Activated naive CD8-positive, alpha-beta T cell treated with anti-CD3 and anti-CD28 coated beads, Interleukin-2, amount 10 ng/mL, durations not matched to agents 7 days and 5 days (primary cell): ENCODE measurements around the gene KIRREL2. TPM values are rescaled to one million over a fixed set of nuclear protein-coding genes. Genes with fewer than 3 reads are reported as not detected.

Source experiments
- ATAC-seq: fragments of 150-1000 bp; cut with Tn5 transposase; one replicate; pipeline ENCODE4 v1.10.0; 2021; ENCODE audit warnings: low read depth, moderate library complexity
- POLR2A ChIA-PET: fragments of 350-600 bp; sonication (Branson Sonifier 250); formaldehyde crosslinking; loops from one replicate; lab custom pipeline; 2021; ENCODE audit warnings: antibody characterized with exemption; lab: Charles Lee
- DNase-seq: peaks from one replicate; pipeline ENCODE4 v3.0.0; 2021
- H3K27ac Mint-ChIP-seq: one replicate; pipeline ENCODE4 v1.8.0; 2022; ENCODE audit warnings: mild to moderate bottlenecking, mixed read lengths
- H3K27me3 Mint-ChIP-seq: one replicate; pipeline ENCODE4 v1.8.0; 2022; ENCODE audit warnings: mild to moderate bottlenecking, moderate library complexity, mixed read lengths
- H3K36me3 Mint-ChIP-seq: one replicate; pipeline ENCODE4 v1.8.0; 2021; ENCODE audit warnings: mild to moderate bottlenecking, mixed read lengths
- H3K4me1 Mint-ChIP-seq: one replicate; pipeline ENCODE4 v1.8.0; 2021; ENCODE audit warnings: mixed read lengths
- H3K4me3 Mint-ChIP-seq: one replicate; pipeline ENCODE4 v1.8.0; 2022; ENCODE audit warnings: mild to moderate bottlenecking, moderate library complexity, mixed read lengths
- H3K9me3 Mint-ChIP-seq: one replicate; pipeline ENCODE4 v1.8.0; 2021; ENCODE audit warnings: mixed read lengths
- total RNA-seq, 2 experiments: library from RNA; stranded (reverse); gene quantifications; one replicate each; pipeline ENCODE4 v1.2.3, GENCODE V29; 2021

The KIRREL2 gene
- 1 to 10 TPM; 2.9 to 3.0 TPM for total RNA-seq

GRCh38 chr19:35856546-35857149 lies at the start of gene KIRREL2:
Gene KIRREL2 (plus strand): TSS chr19:35856911. CDS start chr19:35857120, 209 bp downstream.
- peak within 1 kb of the TSS; percentile 64 for H3K27ac Mint-ChIP-seq
- POLR2A ChIA-PET: interaction anchor here (0.8 kb wide), 1 partner anchor 138 kb away, joined by 3 read pairs; no protein-coding TSS in a partner anchor
- no peaks in the 10 kb centered on the region for H3K9me3 Mint-ChIP-seq
- peaks cover 5% of the 10 kb centered on the region for H3K4me1 Mint-ChIP-seq
- no peaks in the 10 kb centered on the region for H3K36me3 Mint-ChIP-seq
- ATAC-seq (peak; percentile 64), DNase-seq (peak; percentile 74)
- peaks cover 64% of the 10 kb centered on the region for H3K27me3 Mint-ChIP-seq
- H3K4me3 Mint-ChIP-seq: peak within 1 kb of the TSS; percentile 86

- Mint-ChIP-seq H3K27ac (no peak overlapping the region), H3K27me3 (peaks cover 13% of the 10 kb centered on the region), H3K36me3 (no peaks in the 10 kb centered on the region), H3K4me3 (no peak overlapping the region), H3K4me1 (peaks cover 9% of the 10 kb centered on the region), H3K9me3 (no peaks in the 10 kb centered on the region)
- POLR2A ChIA-PET: no interaction called here
- ATAC-seq: no peak
- DNase-seq: no peak
Observed at GRCh38 chr19:35807633-35808032, 49.1 kb upstream of the KIRREL2 start.

GRCh38 chr19:35811317-35812219 lies 45.1 kb upstream of the KIRREL2 start:
- Mint-ChIP-seq H3K9me3 (no peaks in the 10 kb centered on the region), H3K27me3 (peaks cover 21% of the 10 kb centered on the region), H3K4me1 (no peaks in the 10 kb centered on the region), H3K4me3 (no peak overlapping the region), H3K36me3 (no peaks in the 10 kb centered on the region), H3K27ac (no peak overlapping the region)
- no peak for DNase-seq
- ATAC-seq: no peak
- POLR2A ChIA-PET: no interaction called here

- Mint-ChIP-seq H3K4me1 (no peaks in the 10 kb centered on the region), H3K9me3 (no peaks in the 10 kb centered on the region), H3K36me3 (no peaks in the 10 kb centered on the region), H3K27me3 (peaks cover 22% of the 10 kb centered on the region), H3K27ac (no peak within 1 kb of the TSS), H3K4me3 (no peak within 1 kb of the TSS)
- no peak for ATAC-seq
- POLR2A ChIA-PET: no interaction called here
- no peak for DNase-seq
Observed at GRCh38 chr19:35812220-35813042, 44.3 kb upstream of the KIRREL2 start, which contains the start of gene PRODH2. Gene PRODH2 (minus strand): TSS chr19:35812845. CDS start chr19:35812805, 40 bp downstream.

- no peak for ATAC-seq
- no peaks in the 10 kb centered on the region for H3K4me1 Mint-ChIP-seq
- H3K4me3 Mint-ChIP-seq: no peak overlapping the region
- no peaks in the 10 kb centered on the region for H3K36me3 Mint-ChIP-seq
- H3K27ac Mint-ChIP-seq: no peak overlapping the region
- DNase-seq: no peak
- POLR2A ChIA-PET: no interaction called here
- H3K9me3 Mint-ChIP-seq: no peaks in the 10 kb centered on the region
- H3K27me3 Mint-ChIP-seq: peaks cover 25% of the 10 kb centered on the region
Observed at GRCh38 chr19:35813043-35813890, 43.4 kb upstream of the KIRREL2 start.

GRCh38 chr19:35816262-35816661 lies 40.4 kb upstream of the KIRREL2 start:
- H3K27ac Mint-ChIP-seq: no peak overlapping the region
- no peaks in the 10 kb centered on the region for H3K36me3 Mint-ChIP-seq
- POLR2A ChIA-PET: no interaction called here
- peaks cover 5% of the 10 kb centered on the region for H3K4me1 Mint-ChIP-seq
- no peak overlapping the region for H3K4me3 Mint-ChIP-seq
- peaks cover 19% of the 10 kb centered on the region for H3K27me3 Mint-ChIP-seq
- DNase-seq: no peak
- no peaks in the 10 kb centered on the region for H3K9me3 Mint-ChIP-seq
- ATAC-seq: no peak

GRCh38 chr19:35816846-35817245 lies 39.9 kb upstream of the KIRREL2 start:
- Mint-ChIP-seq H3K27ac (no peak overlapping the region), H3K9me3 (no peaks in the 10 kb centered on the region), H3K4me3 (no peak overlapping the region), H3K4me1 (peaks cover 5% of the 10 kb centered on the region), H3K27me3 (peaks cover 19% of the 10 kb centered on the region), H3K36me3 (no peaks in the 10 kb centered on the region)
- DNase-seq (no peak), ATAC-seq (no peak)
- POLR2A ChIA-PET: no interaction called here

GRCh38 chr19:35818445-35818844 lies 38.3 kb upstream of the KIRREL2 start:
- DNase-seq (no peak), ATAC-seq (no peak)
- POLR2A ChIA-PET: interaction anchor here (0.7 kb wide), 2 partner anchors 170 to 259 kb away, joined by 3 read pairs; partner anchors contain the start of gene COX6B1
- H3K27ac Mint-ChIP-seq: no peak overlapping the region
- H3K36me3 Mint-ChIP-seq: no peaks in the 10 kb centered on the region
- no peak overlapping the region for H3K4me3 Mint-ChIP-seq
- peaks cover 7% of the 10 kb centered on the region for H3K4me1 Mint-ChIP-seq
- no peaks in the 10 kb centered on the region for H3K9me3 Mint-ChIP-seq
- peaks cover 27% of the 10 kb centered on the region for H3K27me3 Mint-ChIP-seq

- ATAC-seq: no peak
- POLR2A ChIA-PET: no interaction called here
Observed at GRCh38 chr19:35822579-35822978, 34.1 kb upstream of the KIRREL2 start.

GRCh38 chr19:35824150-35824549 lies 32.6 kb upstream of the KIRREL2 start:
- ATAC-seq (no peak), DNase-seq (no peak)
- POLR2A ChIA-PET: no interaction called here
- Mint-ChIP-seq H3K36me3 (no peaks in the 10 kb centered on the region), H3K27ac (no peak overlapping the region), H3K9me3 (no peaks in the 10 kb centered on the region), H3K4me3 (no peak overlapping the region), H3K27me3 (peaks cover 17% of the 10 kb centered on the region), H3K4me1 (peaks cover 7% of the 10 kb centered on the region)

More at GRCh38 chr19:35822579-35822978, 34.1 kb upstream of the KIRREL2 start:
- Mint-ChIP-seq H3K9me3 (no peaks in the 10 kb centered on the region), H3K4me1 (peaks cover 7% of the 10 kb centered on the region), H3K36me3 (no peaks in the 10 kb centered on the region), H3K27me3 (peaks cover 24% of the 10 kb centered on the region), H3K27ac (no peak overlapping the region), H3K4me3 (no peak overlapping the region)
- DNase-seq: no peak

- Mint-ChIP-seq H3K36me3 (no peaks in the 10 kb centered on the region), H3K4me1 (no peaks in the 10 kb centered on the region), H3K4me3 (no peak overlapping the region), H3K27ac (no peak overlapping the region), H3K9me3 (no peaks in the 10 kb centered on the region), H3K27me3 (peaks cover 6% of the 10 kb centered on the region)
- ATAC-seq (peak; percentile 67), DNase-seq (peak; percentile 75)
- POLR2A ChIA-PET: interaction anchor here (0.7 kb wide), 1 partner anchor 238 kb away, joined by 4 read pairs; no protein-coding TSS in a partner anchor
Observed at GRCh38 chr19:35828692-35829301, 27.9 kb upstream of the KIRREL2 start.

- no peaks in the 10 kb centered on the region for H3K4me1 Mint-ChIP-seq
- ATAC-seq (no peak), DNase-seq (no peak)
- peaks cover 6% of the 10 kb centered on the region for H3K27me3 Mint-ChIP-seq
- no peaks in the 10 kb centered on the region for H3K36me3 Mint-ChIP-seq
- H3K27ac Mint-ChIP-seq: no peak overlapping the region
- no peak overlapping the region for H3K4me3 Mint-ChIP-seq
- POLR2A ChIA-PET: no interaction called here
- no peaks in the 10 kb centered on the region for H3K9me3 Mint-ChIP-seq
Observed at GRCh38 chr19:35830986-35831385, 25.7 kb upstream of the KIRREL2 start.
